Naive thymus-derived CD4-positive, alpha-beta T cell (primary cell): ENCODE results near the gene LCNL1. TPM values are rescaled to one million over a fixed set of nuclear protein-coding genes. Genes with fewer than 3 reads are reported as not detected.

ENCODE experiments used
- ATAC-seq: fragments of 150-1000 bp; cut with Tn5 transposase; 2 replicates; pipeline ENCODE4 v1.10.0; 2021; ENCODE audit warnings: mild to moderate bottlenecking, moderate library complexity
- CTCF ChIA-PET: fragments of 350-600 bp; sonication (Branson Sonifier 250); formaldehyde crosslinking; loops from one replicate; lab custom pipeline; 2021; ENCODE audit warnings: antibody characterized with exemption; lab: Charles Lee
- POLR2A ChIA-PET: fragments of 350-600 bp; sonication (Branson Sonifier 250); formaldehyde crosslinking; loops from one replicate; lab custom pipeline; 2021; ENCODE audit warnings: antibody characterized with exemption, inconsistent platforms; lab: Charles Lee
- DNase-seq, 9 donors: peaks; one replicate each; pipeline versions ENCODE4 v3.0.0 to v3.0.0-alpha.2; 2020 to 2022; ENCODE audit warnings: mixed read lengths in 1 of 9
- H3K27ac ChIP-seq: one replicate; pipeline ENCODE4 v1.7.0; 2013; ENCODE audit warnings: mild to moderate bottlenecking, low read depth, low read length, moderate library complexity
- H3K27me3 ChIP-seq, 2 donors: one replicate each; pipeline ENCODE4 v1.7.0; 2013; ENCODE audit warnings: low read length in 2 of 2, mild to moderate bottlenecking in 2 of 2, moderate library complexity in 2 of 2; ENCODE audit not compliant: control insufficient read depth in 2 of 2, insufficient read depth in 2 of 2
- H3K36me3 ChIP-seq, 3 experiments: 1 replicate in 2 of 3; 2 replicates in 1 of 3; pipeline ENCODE4 v1.7.0; 2013; ENCODE audit warnings: low read length in 3 of 3, mild to moderate bottlenecking in 3 of 3, moderate library complexity in 1 of 3; ENCODE audit not compliant: insufficient read depth in 3 of 3, control insufficient read depth in 2 of 3
- H3K4me1 ChIP-seq, 2 donors: one replicate each; pipeline ENCODE4 v1.7.0; 2013; ENCODE audit warnings: low read length in 2 of 2, mild to moderate bottlenecking in 2 of 2, moderate library complexity in 1 of 2; ENCODE audit not compliant: control insufficient read depth in 2 of 2, insufficient read depth in 2 of 2
- H3K4me3 ChIP-seq: 2 replicates; pipeline ENCODE4 v1.7.0; 2013; ENCODE audit warnings: mild to moderate bottlenecking, low read length
- H3K9me3 ChIP-seq, 3 experiments: 1 replicate in 2 of 3; 2 replicates in 1 of 3; pipeline ENCODE4 v1.7.0; 2013; ENCODE audit warnings: low read length in 3 of 3; ENCODE audit not compliant: control insufficient read depth in 2 of 3
- H3K27ac Mint-ChIP-seq, 9 donors: one replicate each; pipeline ENCODE4 v1.8.0; 2020 to 2022; ENCODE audit warnings: mixed read lengths in 9 of 9, mild to moderate bottlenecking in 8 of 9, moderate library complexity in 5 of 9, inconsistent platforms in 2 of 9
- H3K27me3 Mint-ChIP-seq, 5 donors: one replicate each; pipeline ENCODE4 v1.8.0; 2021 to 2022; ENCODE audit warnings: mixed read lengths in 5 of 5, mild to moderate bottlenecking in 1 of 5
- H3K36me3 Mint-ChIP-seq, 5 donors: one replicate each; pipeline ENCODE4 v1.8.0; 2020 to 2022; ENCODE audit warnings: mixed read lengths in 5 of 5, mild to moderate bottlenecking in 3 of 5, inconsistent platforms in 1 of 5
- H3K4me1 Mint-ChIP-seq, 7 donors: one replicate each; pipeline ENCODE4 v1.8.0; 2020 to 2022; ENCODE audit warnings: mixed read lengths in 7 of 7, mild to moderate bottlenecking in 3 of 7, inconsistent platforms in 1 of 7
- H3K4me3 Mint-ChIP-seq, 10 donors: one replicate each; pipeline ENCODE4 v1.8.0; 2020 to 2022; ENCODE audit warnings: mild to moderate bottlenecking in 10 of 10, mixed read lengths in 10 of 10, moderate library complexity in 6 of 10, inconsistent platforms in 2 of 10
- H3K9me3 Mint-ChIP-seq, 11 donors: one replicate each; pipeline ENCODE4 v1.8.0; 2020 to 2022; ENCODE audit warnings: mixed read lengths in 11 of 11, mild to moderate bottlenecking in 4 of 11, inconsistent platforms in 1 of 11, moderate library complexity in 1 of 11
- intact Hi-C, 2 donors: fragments of 100-400 bp; cut with micrococcal nuclease; formaldehyde crosslinking; loops; one replicate each; pipeline ENCODE4 v1.15.1; 2023
- polyA plus RNA-seq, 2 donors: library from polyadenylated mRNA; unstranded; fragments of 300-500 nt; fragmentation: Illumina TruSeq; gene quantifications; one replicate each; pipeline ENCODE4 v1.2.3, GENCODE V29; 2021
- total RNA-seq, 6 experiments: library from RNA in 5 of 6; stranded (reverse) in 5 of 6; gene quantifications; 1 replicate in 5 of 6; 2 replicates in 1 of 6; pipeline ENCODE4 v1.2.3 and lab custom pipeline; 2021 to 2026

Gene LCNL1
- total and polyA plus RNA-seq, 7 experiments from 2014 or later, result 0.12 to 1.9 (median 0.13) TPM; not detected in 4

DNA sequence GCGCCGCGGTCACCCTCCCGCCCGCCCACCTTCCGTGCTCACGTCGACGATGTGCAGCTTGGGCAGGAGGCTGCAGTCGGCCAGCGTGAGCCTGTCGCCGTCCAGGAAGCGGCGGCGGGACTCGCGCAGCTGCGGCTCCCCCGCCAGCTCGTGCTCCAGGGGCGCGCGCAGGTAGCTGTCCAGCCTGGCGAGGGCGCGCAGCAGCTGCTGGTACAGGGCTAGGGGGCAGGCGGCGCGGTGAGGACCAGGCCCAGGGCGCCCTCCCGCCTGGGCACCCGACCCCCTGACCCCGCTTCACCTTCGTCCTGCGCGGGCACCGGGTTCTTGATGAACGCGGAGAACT, 12.1 kb downstream of the LCNL1 start:
- H3K4me1 Mint-ChIP-seq, result peaks cover 10 to 40% (median 25%) of the 10 kb centered on the region in 7 donors
- H3K27ac ChIP-seq, result no peak overlapping the region
- no peak for DNase-seq
- peaks cover 17 to 48% of the 10 kb centered on the region in 2 donors for H3K4me1 ChIP-seq
- CTCF ChIA-PET, result no interaction called here
- peaks cover 0 to 7% (median 0%) of the 10 kb centered on the region in 5 donors for H3K36me3 Mint-ChIP-seq
- peaks cover 0 to 13% (median 5%) of the 10 kb centered on the region in 5 donors for H3K27me3 Mint-ChIP-seq
- no peaks in the 10 kb centered on the region for H3K27me3 ChIP-seq
- ATAC-seq, result no peak
- intact Hi-C loops, result loop anchor here in 1 of 2 donors (5.0 kb wide), 2 partner anchors 43 to 427 kb away; partner anchors contain the start of genes EXD3, LCN12 and NOXA1
- H3K4me3 ChIP-seq, result no peak overlapping the region
- no peak overlapping the region for H3K27ac Mint-ChIP-seq
- POLR2A ChIA-PET, result no interaction called here
- no peaks in the 10 kb centered on the region for H3K9me3 ChIP-seq
- H3K36me3 ChIP-seq, result peaks cover 0 to 9% (median 0%) of the 10 kb centered on the region in 3 experiments
- H3K9me3 Mint-ChIP-seq, result no peaks in the 10 kb centered on the region
- H3K4me3 Mint-ChIP-seq, result no peak overlapping the region

DNA sequence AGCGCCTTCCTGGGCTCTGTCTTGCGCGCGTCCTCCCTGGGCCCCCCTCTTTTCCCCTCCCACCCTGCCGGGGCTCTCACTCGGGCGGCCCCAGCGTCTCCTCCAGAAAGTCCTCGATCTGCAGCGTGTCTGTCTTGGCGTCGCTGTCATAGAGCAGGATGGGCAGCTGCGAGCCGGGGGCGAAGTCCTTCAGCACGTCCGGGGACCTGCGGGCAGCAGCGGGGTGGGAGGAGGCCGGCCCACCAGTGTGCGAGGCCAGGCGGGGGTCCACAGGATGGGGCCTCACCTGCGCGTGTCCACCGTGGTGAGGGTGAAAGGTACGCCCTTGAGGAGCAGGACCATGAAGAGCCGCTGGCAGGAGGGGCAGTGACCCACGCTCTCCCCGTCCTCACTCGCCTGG, 12.6 kb downstream of the LCNL1 start:
- intact Hi-C loops, result no loop called here
- Mint-ChIP-seq H3K27me3 (peaks cover 0 to 9% (median 5%) of the 10 kb centered on the region in 5 donors), H3K4me3 (no peak overlapping the region), H3K9me3 (no peaks in the 10 kb centered on the region), H3K36me3 (peaks cover 0 to 7% (median 0%) of the 10 kb centered on the region in 5 donors), H3K27ac (no peak overlapping the region), H3K4me1 (peaks cover 10 to 44% (median 29%) of the 10 kb centered on the region in 7 donors)
- Histone ChIP-seq H3K4me3 (no peak overlapping the region), H3K27me3 (no peaks in the 10 kb centered on the region), H3K9me3 (no peaks in the 10 kb centered on the region), H3K36me3 (peaks cover 0 to 9% (median 0%) of the 10 kb centered on the region in 3 experiments), H3K27ac (no peak overlapping the region), H3K4me1 (peaks cover 17 to 53% of the 10 kb centered on the region in 2 donors)
- ATAC-seq (no peak), DNase-seq (no peak)
- CTCF ChIA-PET, result interaction anchor here (1.3 kb wide), 1 partner anchor 34 kb away, joined by 3 read pairs; no protein-coding TSS in a partner anchor
- POLR2A ChIA-PET, result interaction anchor here (0.6 kb wide), 2 partner anchors 57 to 113 kb away, joined by 3 read pairs; no protein-coding TSS in a partner anchor

DNA sequence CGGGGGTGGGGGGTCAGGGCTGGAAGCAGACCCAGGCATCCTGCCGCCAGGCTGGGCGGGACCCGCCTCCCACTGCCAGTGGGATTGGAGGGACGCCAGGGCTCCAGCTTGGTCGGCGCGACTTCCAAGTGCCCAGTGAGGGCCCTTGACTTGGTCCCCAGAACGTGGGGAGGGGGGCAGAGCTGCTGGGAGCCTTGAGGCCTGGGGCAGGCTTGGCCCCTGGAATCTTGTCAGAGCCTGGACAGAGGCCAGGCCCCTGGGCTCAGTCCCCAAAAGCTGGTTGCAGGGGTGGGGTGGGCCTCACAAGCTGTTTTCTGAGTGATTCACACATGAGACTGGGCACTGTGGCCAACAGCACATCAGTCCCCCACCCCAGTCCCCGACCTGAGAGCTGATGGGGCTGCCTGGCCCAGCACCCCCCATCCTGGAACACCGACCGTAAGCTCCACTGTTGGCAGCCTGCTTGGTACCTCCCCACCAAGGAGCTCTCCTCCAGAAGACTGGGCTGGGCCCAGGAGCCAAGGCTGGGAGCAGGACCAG, 13.0 kb downstream of the LCNL1 start:
- Histone ChIP-seq H3K27me3 (no peaks in the 10 kb centered on the region), H3K4me1 (peaks cover 17 to 57% of the 10 kb centered on the region in 2 donors), H3K9me3 (no peaks in the 10 kb centered on the region), H3K27ac (no peak overlapping the region), H3K4me3 (peak overlapping the region; percentile 35), H3K36me3 (peaks cover 0 to 9% (median 0%) of the 10 kb centered on the region in 3 experiments)
- ChIA-PET CTCF (interaction anchor here (0.9 to 1.3 kb wide), 2 partner anchors 33 to 207 kb away, joined by 3 read pairs; no protein-coding TSS in a partner anchor), POLR2A (interaction anchor here (0.6 kb wide), 2 partner anchors 57 to 113 kb away, joined by 3 read pairs; no protein-coding TSS in a partner anchor)
- intact Hi-C loops, result no loop called here
- H3K4me3 Mint-ChIP-seq, result peak overlapping the region in 9 of 10 donors; percentile 9 to 75 (median 32)
- H3K27me3 Mint-ChIP-seq, result peaks cover 0 to 9% (median 5%) of the 10 kb centered on the region in 5 donors
- peaks cover 9 to 49% (median 26%) of the 10 kb centered on the region in 7 donors for H3K4me1 Mint-ChIP-seq
- H3K9me3 Mint-ChIP-seq, result no peaks in the 10 kb centered on the region
- peaks cover 0 to 7% (median 0%) of the 10 kb centered on the region in 5 donors for H3K36me3 Mint-ChIP-seq
- ATAC-seq (no peak), DNase-seq (no peak)
- peak overlapping the region in 2 of 9 donors; percentile 17 to 49 for H3K27ac Mint-ChIP-seq

DNA sequence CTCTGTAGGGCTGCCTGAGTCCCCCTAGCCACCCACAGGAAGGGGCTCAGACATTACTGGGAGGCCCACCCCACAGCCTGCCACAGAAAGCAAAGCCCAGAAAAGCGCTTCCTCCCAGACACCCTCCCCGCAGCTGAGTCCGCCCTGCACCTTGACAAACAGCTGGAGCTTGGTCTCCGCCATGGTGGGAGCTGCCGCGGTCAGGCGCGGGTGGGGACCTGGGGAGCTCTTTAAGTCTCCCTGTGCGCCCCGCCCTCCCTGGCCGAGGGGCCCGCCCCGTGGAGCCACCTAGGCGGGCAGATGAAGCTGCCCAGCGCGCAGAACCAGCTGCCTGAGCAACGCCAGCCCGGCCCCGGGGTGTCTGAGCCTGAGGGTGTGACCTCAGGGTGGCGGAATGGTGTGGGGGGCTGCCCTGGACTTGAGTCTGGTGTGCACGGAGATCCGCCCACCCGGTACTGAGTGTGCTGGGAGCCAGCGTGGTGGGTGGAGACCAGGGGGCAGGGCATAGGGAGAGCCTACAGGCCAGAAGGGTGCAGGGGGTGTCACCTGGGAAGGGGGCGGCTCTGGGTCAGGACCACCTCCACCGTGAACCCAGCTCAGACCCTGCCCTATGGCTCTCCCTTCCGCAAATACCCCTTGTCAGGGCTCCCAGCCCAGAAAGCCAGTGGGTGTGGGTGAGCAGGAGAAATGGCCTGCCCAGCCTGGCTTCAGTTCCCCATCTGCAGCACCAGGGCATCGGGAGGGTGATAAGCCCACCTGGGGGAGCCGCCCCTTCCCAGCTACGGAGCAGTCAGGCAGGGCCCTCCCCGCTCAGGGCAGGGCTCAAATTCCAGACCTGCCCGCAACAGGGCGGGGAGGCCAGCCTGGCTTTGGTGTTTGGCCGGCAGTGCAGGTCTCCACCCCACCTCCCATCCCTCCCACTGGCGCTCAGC, 13.8 kb downstream of the LCNL1 start, which contains the start of gene CLIC3:
Gene CLIC3, minus strand, starts transcription at position 208 of the 932 bp plus-strand sequence. Its CDS starts 25 bp downstream, at position 183.
- Mint-ChIP-seq H3K36me3 (peaks cover 0 to 7% (median 0%) of the 10 kb centered on the region in 5 donors), H3K9me3 (no peaks in the 10 kb centered on the region), H3K4me3 (peak within 1 kb of the TSS in 9 of 10 donors; percentile 32 to 75 (median 57)), H3K27me3 (peaks cover 0 to 9% (median 5%) of the 10 kb centered on the region in 5 donors), H3K27ac (peak within 1 kb of the TSS in 3 of 9 donors; percentile 17 to 80 (median 62)), H3K4me1 (peaks cover 7 to 44% (median 18%) of the 10 kb centered on the region in 7 donors)
- Histone ChIP-seq H3K4me1 (peaks cover 17 to 57% of the 10 kb centered on the region in 2 donors), H3K27me3 (no peaks in the 10 kb centered on the region), H3K9me3 (no peaks in the 10 kb centered on the region), H3K36me3 (peaks cover 0 to 9% (median 0%) of the 10 kb centered on the region in 3 experiments), H3K4me3 (peak within 1 kb of the TSS; percentile 35), H3K27ac (no peak within 1 kb of the TSS)
- ChIA-PET CTCF (interaction anchor here (0.7 to 1.3 kb wide), 3 partner anchors 32 to 227 kb away, joined by 3 read pairs; no protein-coding TSS in a partner anchor), POLR2A (interaction anchor here (0.6 kb wide), 1 partner anchor 200 kb away, joined by 3 read pairs; no protein-coding TSS in a partner anchor)
- intact Hi-C loops, result no loop called here
- ATAC-seq (no peak), DNase-seq (peak in 5 of 9 donors; percentile 29 to 41 (median 36))

DNA sequence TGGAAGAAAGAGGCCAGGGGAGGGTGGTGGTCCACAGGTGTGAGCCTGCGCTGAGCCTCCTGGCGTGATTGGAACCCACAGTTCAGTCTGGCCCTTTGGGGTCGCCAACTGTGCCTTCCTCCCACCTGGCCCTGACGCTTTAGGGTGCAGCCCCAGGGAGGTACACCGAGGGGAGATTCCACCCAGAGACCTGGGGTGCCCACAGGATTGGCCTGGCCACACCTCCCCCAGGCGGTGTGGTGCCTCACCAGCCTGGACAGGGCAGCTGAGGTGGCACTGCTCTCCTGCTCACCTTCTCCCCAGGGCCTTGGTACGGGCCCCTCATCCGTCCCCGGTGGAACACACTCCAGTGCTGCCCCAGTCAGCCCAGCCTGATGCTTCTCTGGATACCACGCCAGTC, 14.6 kb downstream of the LCNL1 start:
- Mint-ChIP-seq H3K27ac (peak overlapping the region in 2 of 9 donors; percentile 78 to 80), H3K36me3 (peaks cover 0 to 7% (median 0%) of the 10 kb centered on the region in 5 donors), H3K4me1 (peaks cover 7 to 43% (median 18%) of the 10 kb centered on the region in 7 donors), H3K9me3 (no peaks in the 10 kb centered on the region), H3K27me3 (peaks cover 0 to 9% (median 5%) of the 10 kb centered on the region in 5 donors), H3K4me3 (peak overlapping the region in 7 of 10 donors; percentile 46 to 78 (median 58))
- H3K27me3 ChIP-seq, result no peaks in the 10 kb centered on the region
- H3K9me3 ChIP-seq, result no peaks in the 10 kb centered on the region
- H3K36me3 ChIP-seq, result peaks cover 0 to 9% (median 0%) of the 10 kb centered on the region in 3 experiments
- CTCF ChIA-PET, result interaction anchor here (0.7 kb wide), 1 partner anchor 226 kb away, joined by 3 read pairs; no protein-coding TSS in a partner anchor
- ATAC-seq (no peak), DNase-seq (no peak)
- intact Hi-C loops, result no loop called here
- peaks cover 17 to 57% of the 10 kb centered on the region in 2 donors for H3K4me1 ChIP-seq
- H3K27ac ChIP-seq, result no peak overlapping the region
- POLR2A ChIA-PET, result no interaction called here
- no peak overlapping the region for H3K4me3 ChIP-seq

DNA sequence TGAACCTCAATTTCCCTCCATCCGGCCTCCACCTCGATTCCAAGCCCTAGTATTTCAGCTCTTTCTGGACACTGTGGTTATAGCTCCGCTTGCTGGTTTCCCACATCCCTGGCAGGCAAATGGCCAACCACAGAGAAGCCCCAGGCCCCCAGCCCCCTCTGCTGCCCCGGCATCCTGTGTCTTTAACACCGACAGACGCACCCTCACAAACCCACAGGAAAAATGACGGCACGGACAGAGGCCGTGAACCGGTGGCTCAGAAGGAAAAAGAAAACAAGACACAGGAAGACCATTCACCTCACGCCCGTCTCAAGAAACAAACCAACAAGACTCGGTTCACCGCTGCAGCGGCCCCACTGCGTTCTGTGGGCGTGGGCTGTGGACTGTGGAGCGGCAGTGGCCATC, 15.0 kb downstream of the LCNL1 start:
- Mint-ChIP-seq H3K36me3 (peaks cover 0 to 4% (median 0%) of the 10 kb centered on the region in 5 donors), H3K27ac (peak overlapping the region in 5 of 9 donors; percentile 43 to 80 (median 74)), H3K9me3 (no peaks in the 10 kb centered on the region), H3K27me3 (peaks cover 0 to 9% (median 5%) of the 10 kb centered on the region in 5 donors), H3K4me3 (peak overlapping the region in 9 of 10 donors; percentile 5 to 78 (median 56)), H3K4me1 (peaks cover 7 to 43% (median 18%) of the 10 kb centered on the region in 7 donors)
- Histone ChIP-seq H3K4me3 (no peak overlapping the region), H3K4me1 (peaks cover 16 to 57% of the 10 kb centered on the region in 2 donors), H3K36me3 (peaks cover 0 to 9% (median 0%) of the 10 kb centered on the region in 3 experiments), H3K27me3 (no peaks in the 10 kb centered on the region), H3K9me3 (no peaks in the 10 kb centered on the region), H3K27ac (no peak overlapping the region)
- DNase-seq (no peak), ATAC-seq (peak; percentile 36)
- POLR2A ChIA-PET, result no interaction called here
- intact Hi-C loops, result no loop called here
- CTCF ChIA-PET, result interaction anchor here (0.7 kb wide), 1 partner anchor 225 kb away, joined by 3 read pairs; no protein-coding TSS in a partner anchor
